ENCODE data around the gene NDUFS1. TPM values are rescaled to one million over a fixed set of nuclear protein-coding genes. Genes with fewer than 3 reads are reported as not detected.

NDUFS1 gene
- total RNA-seq, 1 donor from 2014 or later: 133 TPM

- peak; percentile 54 for TF ChIP-seq CTCF (conservative IDR thresholded peaks at IDR 0.05; ENCODE audit: low read depth, low read length)
These were observed 73.3 kb downstream of the NDUFS1 start, which contains the start of gene INO80D for GRCh38 chr2:206085742-206086445. Gene INO80D, minus strand, starts transcription at chr2:206086174. Its CDS starts 23,158 bp downstream, at chr2:206063016.

GRCh38 chr2:206084870-206085741 lies 74.1 kb downstream of the NDUFS1 start:
- peak overlapping the region; percentile 83 for H3K4me3 ChIP-seq (ENCODE audit: low read depth, low read length)
- TF ChIP-seq CTCF (conservative IDR thresholded peaks at IDR 0.05; ENCODE audit: low read depth, low read length): no peak
- no peak for DNase-seq (ENCODE audit: low read depth)

More at GRCh38 chr2:206085742-206086445, 73.3 kb downstream of the NDUFS1 start, which contains the start of gene INO80D:
- H3K4me3 ChIP-seq (ENCODE audit: low read depth, low read length): peak within 1 kb of the TSS; percentile 83
- no peak for DNase-seq (ENCODE audit: low read depth)

- peak overlapping the region; percentile 83 for H3K4me3 ChIP-seq (ENCODE audit: low read depth, low read length)
- no peak for TF ChIP-seq CTCF (conservative IDR thresholded peaks at IDR 0.05; ENCODE audit: low read depth, low read length)
- no peak for DNase-seq (ENCODE audit: low read depth)
These were observed 74.8 kb downstream of the NDUFS1 start for GRCh38 chr2:206084439-206084869.

GRCh38 chr2:206083602-206084438 lies 75.4 kb downstream of the NDUFS1 start:
- H3K4me3 ChIP-seq (ENCODE audit: low read depth, low read length): peak overlapping the region; percentile 83
- no peak for DNase-seq (ENCODE audit: low read depth)
- TF ChIP-seq CTCF (conservative IDR thresholded peaks at IDR 0.05; ENCODE audit: low read depth, low read length): no peak

GRCh38 chr2:206082298-206082843 lies 76.9 kb downstream of the NDUFS1 start:
- no peak for TF ChIP-seq CTCF (conservative IDR thresholded peaks at IDR 0.05; ENCODE audit: low read depth, low read length)
- H3K4me3 ChIP-seq (ENCODE audit: low read depth, low read length): no peak overlapping the region
- DNase-seq (ENCODE audit: low read depth): no peak

GRCh38 chr2:206080927-206081326 lies 78.3 kb downstream of the NDUFS1 start:
- DNase-seq (ENCODE audit: low read depth): no peak
- no peak overlapping the region for H3K4me3 ChIP-seq (ENCODE audit: low read depth, low read length)
- TF ChIP-seq CTCF (conservative IDR thresholded peaks at IDR 0.05; ENCODE audit: low read depth, low read length): no peak
